Measurements from ENCODE around the gene PER1. TPM values are rescaled to one million over a fixed set of nuclear protein-coding genes. Genes with fewer than 3 reads are reported as not detected.
A peak's percentile ranks its signal among the peaks of the same experiment; 100 is the strongest.

The PER1 gene
- total RNA-seq, 1 experiment from 2014 or later: 36.5 TPM

DNA sequence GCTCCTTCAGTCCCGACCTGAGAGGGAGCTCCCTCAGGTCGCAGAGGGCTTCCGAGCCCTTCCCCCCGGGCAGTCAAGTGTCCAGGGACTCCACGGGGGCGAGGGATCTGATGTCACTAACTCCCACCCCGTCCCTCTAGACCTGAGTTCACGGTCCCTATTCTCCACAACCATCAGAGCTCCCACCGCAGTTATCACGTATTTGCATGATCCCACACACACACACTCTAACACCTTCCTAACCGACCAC, 3.7 kb upstream of the PER1 start:
- TF ChIP-seq, protein P1, sequence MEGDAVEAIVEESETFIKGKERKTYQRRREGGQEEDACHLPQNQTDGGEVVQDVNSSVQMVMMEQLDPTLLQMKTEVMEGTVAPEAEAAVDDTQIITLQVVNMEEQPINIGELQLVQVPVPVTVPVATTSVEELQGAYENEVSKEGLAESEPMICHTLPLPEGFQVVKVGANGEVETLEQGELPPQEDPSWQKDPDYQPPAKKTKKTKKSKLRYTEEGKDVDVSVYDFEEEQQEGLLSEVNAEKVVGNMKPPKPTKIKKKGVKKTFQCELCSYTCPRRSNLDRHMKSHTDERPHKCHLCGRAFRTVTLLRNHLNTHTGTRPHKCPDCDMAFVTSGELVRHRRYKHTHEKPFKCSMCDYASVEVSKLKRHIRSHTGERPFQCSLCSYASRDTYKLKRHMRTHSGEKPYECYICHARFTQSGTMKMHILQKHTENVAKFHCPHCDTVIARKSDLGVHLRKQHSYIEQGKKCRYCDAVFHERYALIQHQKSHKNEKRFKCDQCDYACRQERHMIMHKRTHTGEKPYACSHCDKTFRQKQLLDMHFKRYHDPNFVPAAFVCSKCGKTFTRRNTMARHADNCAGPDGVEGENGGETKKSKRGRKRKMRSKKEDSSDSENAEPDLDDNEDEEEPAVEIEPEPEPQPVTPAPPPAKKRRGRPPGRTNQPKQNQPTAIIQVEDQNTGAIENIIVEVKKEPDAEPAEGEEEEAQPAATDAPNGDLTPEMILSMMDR (conservative IDR thresholded peaks at IDR 0.05): no peak
- Histone ChIP-seq H3K9ac (ENCODE audit: extremely low read depth, insufficient read length, low read length) (peak overlapping the region; percentile 63), H2BK12ac (ENCODE audit: insufficient read length, low read depth, low read length) (peak overlapping the region; percentile 36), H3K23ac (ENCODE audit: insufficient read length, low read depth, low read length) (no peak overlapping the region), H2AK5ac (ENCODE audit: insufficient read length, low read length) (no peak overlapping the region), H2BK120ac (ENCODE audit: low read depth, low read length, poor library complexity, severe bottlenecking) (no peak overlapping the region), H3K18ac (ENCODE audit: insufficient read length, low read depth, low read length) (peak overlapping the region; percentile 71), H2BK15ac (ENCODE audit: low read depth, low read length) (0 out of 2 replicates have a peak overlapping the region, but pooled peaks have one; percentile 9), H2AFZ (ENCODE audit: low read length) (no peak overlapping the region), H3K4me2 (ENCODE audit: insufficient read depth, insufficient read length, low read length) (peak overlapping the region; percentile 59), H3K23me2 (ENCODE audit: insufficient read length, low read depth, low read length, poor library complexity, severe bottlenecking) (peaks cover 21% of the 10 kb centered on the region), H3K4ac (ENCODE audit: low read depth, low read length) (no peak overlapping the region; the same call in 1 of the 2 replicates), H3K9me3 (ENCODE audit: control insufficient read depth, low read depth, low read length) (no peaks in the 10 kb centered on the region), H3K56ac (ENCODE audit: insufficient read length, low read depth, low read length) (no peak overlapping the region), H4K20me1 (ENCODE audit: control insufficient read depth, insufficient read depth, insufficient read length) (no peaks in the 10 kb centered on the region), H2BK20ac (ENCODE audit: low read depth, low read length, poor library complexity, severe bottlenecking) (no peak overlapping the region), H4K8ac (replicated peaks; ENCODE audit: insufficient read length, low read depth, low read length) (no peak overlapping the region), H3T11ph (ENCODE audit: low read length) (no peak overlapping the region), H3K79me2 (ENCODE audit: insufficient read depth, low read length) (no peaks in the 10 kb centered on the region), H4K5ac (ENCODE audit: insufficient read length, low read depth, low read length) (no peak overlapping the region), H4K91ac (ENCODE audit: insufficient read length, low read depth, low read length) (no peak overlapping the region), H3K4me1 (ENCODE audit: insufficient read depth, low read length) (peaks cover 7% of the 10 kb centered on the region), H2BK5ac (ENCODE audit: insufficient read length, low read length) (peak overlapping the region; percentile 5), H3K27me3 (ENCODE audit: insufficient read depth, low read length) (no peaks in the 10 kb centered on the region), H3K79me1 (ENCODE audit: insufficient read depth, low read depth, low read length, poor library complexity, severe bottlenecking) (no peaks in the 10 kb centered on the region), H3K27ac (ENCODE audit: insufficient read length, low read depth, low read length) (no peak overlapping the region), H3K14ac (ENCODE audit: insufficient read depth, low read length) (peak overlapping the region; percentile 41)
- Mint-ChIP-seq H3K27me3 (ENCODE audit: low read depth) (peaks cover 3% of the 10 kb centered on the region), H3K4me3 (no peak overlapping the region), H3K36me3 (ENCODE audit: insufficient read depth in 1 of 3, low read depth in 3 of 3) (peaks cover 2 to 17% (median 13%) of the 10 kb centered on the region in 3 experiments), H3K4me1 (peaks cover 28 to 32% of the 10 kb centered on the region in 2 experiments), H3K9me3 (no peaks in the 10 kb centered on the region), H3K27ac (no peak overlapping the region)
- DNase-seq: no peak
- no CpG with 5 or more reads among the region's 11 CpGs for WGBS (ENCODE audit: extremely low coverage, insufficient read length, low lambda C conversion rate)
